ENCODE results near the gene CUL9.
A peak's percentile ranks its signal among the peaks of the same experiment; 100 is the strongest.
"Not testable (repeated sequence)": the region's sequence is repeated elsewhere in the genome, so short reads cannot be mapped to it uniquely, and the experiment has no call there.

Gene CUL9
- long read RNA-seq, partial matches to known transcripts = 19 of 23 reads
- long read RNA-seq, other reads (novel, unspliced or antisense) = 4 of 23 reads

DNA sequence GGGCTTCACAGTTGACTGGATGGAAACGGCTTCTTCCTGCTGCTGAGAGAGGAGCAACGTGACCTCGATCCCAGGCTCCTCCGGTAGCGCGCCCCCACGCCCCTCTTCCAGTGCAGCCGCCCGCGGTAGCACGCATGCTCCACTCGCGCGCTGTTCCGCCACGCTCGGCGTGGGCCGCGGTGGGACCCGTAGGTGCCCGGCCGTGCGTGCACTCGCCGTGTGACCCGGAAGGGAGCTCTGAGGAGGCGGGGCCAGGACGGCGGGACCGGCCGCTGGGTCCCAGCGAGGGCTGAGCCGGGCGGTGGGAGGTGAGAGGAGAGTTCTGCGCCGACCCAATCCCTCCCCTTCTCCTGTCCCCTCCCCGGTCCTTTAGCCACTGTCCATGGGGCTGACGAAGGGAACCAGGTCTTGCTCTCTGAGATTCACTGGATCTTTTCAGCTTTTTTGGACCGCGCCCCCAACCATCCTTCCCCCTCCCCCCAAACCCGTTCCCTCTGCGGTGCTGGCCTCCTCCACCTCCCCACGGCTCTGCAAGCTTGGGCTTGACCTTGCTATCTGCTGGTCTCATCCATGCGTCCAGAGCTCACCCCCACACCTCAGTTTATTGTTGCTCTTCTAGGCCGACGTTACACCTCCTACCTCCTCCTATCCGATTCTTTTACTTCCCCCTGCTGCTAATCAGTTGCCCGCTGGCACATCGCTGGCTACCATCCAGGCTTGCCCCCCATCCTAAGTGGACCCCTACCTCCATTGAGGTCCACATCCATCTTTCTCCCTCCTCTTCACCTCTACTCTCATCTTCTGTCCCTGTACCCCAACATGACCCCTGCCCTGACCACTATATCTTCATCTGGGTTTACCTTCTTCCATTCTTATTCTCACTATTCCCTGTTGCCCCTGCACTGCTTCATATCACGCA, at the start of gene CUL9:
Gene CUL9 (plus strand): TSS at position 255 of the 919 bp plus-strand sequence. CDS start 2,115 bp downstream, outside the sequence.
- DNase-seq (ENCODE audit: low read depth in 1 of 2, low spot score in 1 of 2) = peak; percentile 80 to 81
- H3K27me3 ChIP-seq (ENCODE audit: insufficient read depth, poor library complexity, severe bottlenecking) = no peaks in the 10 kb centered on the region
- peak within 1 kb of the TSS; percentile 89 for H3K4me3 ChIP-seq (replicated peaks; ENCODE audit: insufficient read depth, low read length)
- TF ChIP-seq, protein P1, sequence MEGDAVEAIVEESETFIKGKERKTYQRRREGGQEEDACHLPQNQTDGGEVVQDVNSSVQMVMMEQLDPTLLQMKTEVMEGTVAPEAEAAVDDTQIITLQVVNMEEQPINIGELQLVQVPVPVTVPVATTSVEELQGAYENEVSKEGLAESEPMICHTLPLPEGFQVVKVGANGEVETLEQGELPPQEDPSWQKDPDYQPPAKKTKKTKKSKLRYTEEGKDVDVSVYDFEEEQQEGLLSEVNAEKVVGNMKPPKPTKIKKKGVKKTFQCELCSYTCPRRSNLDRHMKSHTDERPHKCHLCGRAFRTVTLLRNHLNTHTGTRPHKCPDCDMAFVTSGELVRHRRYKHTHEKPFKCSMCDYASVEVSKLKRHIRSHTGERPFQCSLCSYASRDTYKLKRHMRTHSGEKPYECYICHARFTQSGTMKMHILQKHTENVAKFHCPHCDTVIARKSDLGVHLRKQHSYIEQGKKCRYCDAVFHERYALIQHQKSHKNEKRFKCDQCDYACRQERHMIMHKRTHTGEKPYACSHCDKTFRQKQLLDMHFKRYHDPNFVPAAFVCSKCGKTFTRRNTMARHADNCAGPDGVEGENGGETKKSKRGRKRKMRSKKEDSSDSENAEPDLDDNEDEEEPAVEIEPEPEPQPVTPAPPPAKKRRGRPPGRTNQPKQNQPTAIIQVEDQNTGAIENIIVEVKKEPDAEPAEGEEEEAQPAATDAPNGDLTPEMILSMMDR (IDR thresholded peaks at IDR 0.05; ENCODE audit: insufficient read depth, low read length) = no peak
- TF ChIP-seq GABPA (IDR thresholded peaks at IDR 0.05; ENCODE audit: low read depth) (peak; percentile 21; the same call in 1 of the 2 replicates), POLR2AphosphoS5 (IDR thresholded peaks at IDR 0.05; ENCODE audit: low read depth) (peak; percentile 88), SPI1 (IDR thresholded peaks at IDR 0.05; ENCODE audit: borderline replicate concordance, low read depth) (no peak)
- TF ChIP-seq, protein P2, sequence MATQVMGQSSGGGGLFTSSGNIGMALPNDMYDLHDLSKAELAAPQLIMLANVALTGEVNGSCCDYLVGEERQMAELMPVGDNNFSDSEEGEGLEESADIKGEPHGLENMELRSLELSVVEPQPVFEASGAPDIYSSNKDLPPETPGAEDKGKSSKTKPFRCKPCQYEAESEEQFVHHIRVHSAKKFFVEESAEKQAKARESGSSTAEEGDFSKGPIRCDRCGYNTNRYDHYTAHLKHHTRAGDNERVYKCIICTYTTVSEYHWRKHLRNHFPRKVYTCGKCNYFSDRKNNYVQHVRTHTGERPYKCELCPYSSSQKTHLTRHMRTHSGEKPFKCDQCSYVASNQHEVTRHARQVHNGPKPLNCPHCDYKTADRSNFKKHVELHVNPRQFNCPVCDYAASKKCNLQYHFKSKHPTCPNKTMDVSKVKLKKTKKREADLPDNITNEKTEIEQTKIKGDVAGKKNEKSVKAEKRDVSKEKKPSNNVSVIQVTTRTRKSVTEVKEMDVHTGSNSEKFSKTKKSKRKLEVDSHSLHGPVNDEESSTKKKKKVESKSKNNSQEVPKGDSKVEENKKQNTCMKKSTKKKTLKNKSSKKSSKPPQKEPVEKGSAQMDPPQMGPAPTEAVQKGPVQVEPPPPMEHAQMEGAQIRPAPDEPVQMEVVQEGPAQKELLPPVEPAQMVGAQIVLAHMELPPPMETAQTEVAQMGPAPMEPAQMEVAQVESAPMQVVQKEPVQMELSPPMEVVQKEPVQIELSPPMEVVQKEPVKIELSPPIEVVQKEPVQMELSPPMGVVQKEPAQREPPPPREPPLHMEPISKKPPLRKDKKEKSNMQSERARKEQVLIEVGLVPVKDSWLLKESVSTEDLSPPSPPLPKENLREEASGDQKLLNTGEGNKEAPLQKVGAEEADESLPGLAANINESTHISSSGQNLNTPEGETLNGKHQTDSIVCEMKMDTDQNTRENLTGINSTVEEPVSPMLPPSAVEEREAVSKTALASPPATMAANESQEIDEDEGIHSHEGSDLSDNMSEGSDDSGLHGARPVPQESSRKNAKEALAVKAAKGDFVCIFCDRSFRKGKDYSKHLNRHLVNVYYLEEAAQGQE (IDR thresholded peaks at IDR 0.05; ENCODE audit: insufficient replicate concordance, low read depth) = no peak
- peak within 1 kb of the TSS; percentile 58 for H3K27ac ChIP-seq (replicated peaks)

DNA sequence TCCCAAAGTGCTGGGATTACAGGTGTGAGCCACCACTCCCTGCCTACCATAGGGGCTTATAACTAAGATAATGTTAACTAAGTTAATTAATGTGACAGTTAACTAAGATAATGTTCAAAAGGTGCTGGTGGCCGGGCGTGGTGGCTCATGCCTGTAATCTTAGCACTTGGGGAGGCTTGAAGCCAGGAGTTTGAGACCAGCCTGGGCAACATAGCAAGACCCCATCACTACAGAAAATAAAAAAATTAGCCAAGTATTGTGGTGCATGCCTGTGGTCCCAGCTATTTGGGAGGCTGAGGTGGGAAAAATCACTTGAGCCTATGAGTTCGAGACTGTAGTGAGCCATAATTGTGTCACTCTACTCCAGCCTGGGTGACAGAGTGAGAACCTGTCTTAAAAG, 43.7 kb upstream of the CUL9 start:
- H3K4me3 ChIP-seq (replicated peaks; ENCODE audit: insufficient read depth, low read length) = no peak overlapping the region
- no peak for DNase-seq (ENCODE audit: low read depth in 1 of 2, low spot score in 1 of 2)
- no peaks in the 10 kb centered on the region for H3K27me3 ChIP-seq (ENCODE audit: insufficient read depth, poor library complexity, severe bottlenecking)
- no peak overlapping the region for H3K27ac ChIP-seq (replicated peaks)
- no peak for TF ChIP-seq GABPA (IDR thresholded peaks at IDR 0.05; ENCODE audit: low read depth)
- TF ChIP-seq, protein P1 (IDR thresholded peaks at IDR 0.05; ENCODE audit: insufficient read depth, low read length) = no peak
- TF ChIP-seq, protein P2 (IDR thresholded peaks at IDR 0.05; ENCODE audit: insufficient replicate concordance, low read depth) = no peak
- TF ChIP-seq POLR2AphosphoS5 (IDR thresholded peaks at IDR 0.05; ENCODE audit: low read depth) = no peak
- TF ChIP-seq SPI1 (IDR thresholded peaks at IDR 0.05; ENCODE audit: borderline replicate concordance, low read depth) = no peak

DNA sequence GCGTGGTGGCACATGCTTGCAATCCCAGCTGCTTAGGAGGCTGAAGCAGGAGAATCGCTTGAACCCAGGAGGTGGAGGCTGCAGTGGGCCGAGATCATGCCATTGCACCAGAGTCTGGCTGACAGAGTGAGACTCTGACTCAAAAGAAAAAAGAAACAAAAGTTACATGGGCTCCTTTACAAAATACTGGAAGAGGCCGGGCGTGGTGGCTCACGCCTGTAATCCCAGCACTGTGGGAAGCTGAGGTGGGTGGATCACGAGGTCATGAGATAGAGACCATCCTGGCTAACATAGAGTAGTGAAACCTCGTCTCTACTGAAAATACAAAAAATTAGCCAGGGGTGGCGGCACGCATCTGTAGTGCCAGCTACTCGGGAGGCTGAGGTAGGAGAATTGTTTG, 42.0 kb upstream of the CUL9 start:
- DNase-seq (ENCODE audit: low read depth in 1 of 2, low spot score in 1 of 2); H3K27ac ChIP-seq (replicated peaks); H3K4me3 ChIP-seq (replicated peaks; ENCODE audit: insufficient read depth, low read length); H3K27me3 ChIP-seq (ENCODE audit: insufficient read depth, poor library complexity, severe bottlenecking): not testable (repeated sequence)

DNA sequence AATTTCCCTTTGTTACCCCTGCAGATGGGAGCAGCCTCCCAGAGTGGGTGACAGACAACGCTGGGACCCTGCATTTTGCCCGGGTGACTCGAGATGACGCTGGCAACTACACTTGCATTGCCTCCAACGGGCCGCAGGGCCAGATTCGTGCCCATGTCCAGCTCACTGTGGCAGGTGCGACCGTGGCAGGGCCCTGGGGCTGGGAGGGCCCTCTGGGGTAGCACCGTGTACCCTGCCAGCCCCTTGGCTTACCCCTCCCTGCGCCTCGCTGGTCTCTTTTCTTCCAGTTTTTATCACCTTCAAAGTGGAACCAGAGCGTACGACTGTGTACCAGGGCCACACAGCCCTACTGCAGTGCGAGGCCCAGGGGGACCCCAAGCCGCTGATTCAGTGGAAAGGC, 40.4 kb upstream of the CUL9 start:
- Histone ChIP-seq H3K27me3 (ENCODE audit: insufficient read depth, poor library complexity, severe bottlenecking) (no peaks in the 10 kb centered on the region), H3K27ac (replicated peaks) (no peak overlapping the region), H3K4me3 (replicated peaks; ENCODE audit: insufficient read depth, low read length) (no peak overlapping the region)
- no peak for TF ChIP-seq GABPA (IDR thresholded peaks at IDR 0.05; ENCODE audit: low read depth)
- TF ChIP-seq, protein P1 (IDR thresholded peaks at IDR 0.05; ENCODE audit: insufficient read depth, low read length) = no peak
- TF ChIP-seq SPI1 (IDR thresholded peaks at IDR 0.05; ENCODE audit: borderline replicate concordance, low read depth) = no peak
- TF ChIP-seq POLR2AphosphoS5 (IDR thresholded peaks at IDR 0.05; ENCODE audit: low read depth) = no peak
- TF ChIP-seq, protein P2 (IDR thresholded peaks at IDR 0.05; ENCODE audit: insufficient replicate concordance, low read depth) = no peak
- DNase-seq (ENCODE audit: low read depth in 1 of 2, low spot score in 1 of 2) = no peak

Measured in HL-60 (cell line).